H9 (cell line): ENCODE results near the gene MGAT5B. TPM values are rescaled to one million over a fixed set of nuclear protein-coding genes. Genes with fewer than 3 reads are reported as not detected.

Source experiments
- DNase-seq: peaks from one replicate; pipeline ENCODE4 v3.0.0-alpha.2; 2017
- H2AFZ ChIP-seq: one replicate; pipeline ENCODE4 v1.6.1; 2013; ENCODE audit warnings: mild to moderate bottlenecking, low read length, control low read depth, moderate library complexity
- H2AK5ac ChIP-seq: 2 replicates; pipeline ENCODE4 v1.6.1; 2013; ENCODE audit warnings: low read length, control low read depth, mixed read lengths; ENCODE audit not compliant: insufficient read length
- H2BK120ac ChIP-seq: one replicate; pipeline ENCODE4 v1.6.1; 2013; ENCODE audit warnings: low read depth, mild to moderate bottlenecking, low read length, control low read depth, inconsistent platforms; ENCODE audit not compliant: poor library complexity, severe bottlenecking
- H2BK12ac ChIP-seq: 2 replicates; pipeline ENCODE4 v1.6.1; 2013; ENCODE audit warnings: low read length, control low read depth, mixed read lengths, low read depth; ENCODE audit not compliant: insufficient read length
- H2BK15ac ChIP-seq: 2 replicates; pipeline ENCODE4 v1.6.1; 2013; ENCODE audit warnings: low read depth, low read length, control low read depth
- H2BK20ac ChIP-seq: one replicate; pipeline ENCODE4 v1.6.1; 2013; ENCODE audit warnings: low read depth, mild to moderate bottlenecking, low read length, control low read depth, inconsistent platforms; ENCODE audit not compliant: poor library complexity, severe bottlenecking
- H2BK5ac ChIP-seq: 2 replicates; pipeline ENCODE4 v1.6.1; 2013; ENCODE audit warnings: low read length, control low read depth, mixed read lengths; ENCODE audit not compliant: insufficient read length
- H3K14ac ChIP-seq: 2 replicates; pipeline ENCODE4 v1.6.1; 2013; ENCODE audit warnings: low read length, control low read depth; ENCODE audit not compliant: insufficient read depth
- H3K18ac ChIP-seq: 2 replicates; pipeline ENCODE4 v1.6.1; 2013; ENCODE audit warnings: low read depth, mild to moderate bottlenecking, mixed read lengths, low read length, control low read depth; ENCODE audit not compliant: insufficient read length
- H3K23ac ChIP-seq: 2 replicates; pipeline ENCODE4 v1.6.1; 2013; ENCODE audit warnings: low read length, control low read depth, mixed read lengths, low read depth; ENCODE audit not compliant: insufficient read length
- H3K23me2 ChIP-seq: 2 replicates; pipeline ENCODE4 v1.6.1; 2013; ENCODE audit warnings: low read depth, mild to moderate bottlenecking, mixed read lengths, low read length, control low read depth; ENCODE audit not compliant: insufficient read length, poor library complexity, severe bottlenecking
- H3K27ac ChIP-seq: 2 replicates; pipeline ENCODE4 v1.5.1; 2013; ENCODE audit warnings: low read length, control low read depth, mixed read lengths, low read depth; ENCODE audit not compliant: insufficient read length
- H3K27me3 ChIP-seq: 2 replicates; pipeline ENCODE4 v1.6.1; 2013; ENCODE audit warnings: low read length, control low read depth, inconsistent platforms; ENCODE audit not compliant: insufficient read depth
- H3K4ac ChIP-seq: 2 replicates; pipeline ENCODE4 v1.6.1; 2013; ENCODE audit warnings: low read depth, mild to moderate bottlenecking, control low read depth, inconsistent platforms, low read length, moderate library complexity
- H3K4me1 ChIP-seq: 2 replicates; pipeline ENCODE4 v1.6.1; 2013; ENCODE audit warnings: low read length, control low read depth, inconsistent platforms; ENCODE audit not compliant: insufficient read depth
- H3K4me2 ChIP-seq: 2 replicates; pipeline ENCODE4 v1.6.1; 2013; ENCODE audit warnings: low read length, control low read depth, mixed read lengths; ENCODE audit not compliant: insufficient read length, insufficient read depth
- H3K56ac ChIP-seq: 2 replicates; pipeline ENCODE4 v1.6.1; 2013; ENCODE audit warnings: low read depth, mild to moderate bottlenecking, mixed read lengths, low read length, control low read depth; ENCODE audit not compliant: insufficient read length
- H3K79me1 ChIP-seq: 2 replicates; pipeline ENCODE4 v1.6.1; 2013; ENCODE audit warnings: low read depth, mild to moderate bottlenecking, moderate library complexity, low read length, control low read depth, inconsistent platforms; ENCODE audit not compliant: insufficient read depth, poor library complexity, severe bottlenecking
- H3K79me2 ChIP-seq: 2 replicates; pipeline ENCODE4 v1.6.1; 2013; ENCODE audit warnings: low read length, control low read depth, inconsistent platforms; ENCODE audit not compliant: insufficient read depth
- H3K9ac ChIP-seq: 2 replicates; pipeline ENCODE4 v1.6.1; 2013; ENCODE audit warnings: low read length, control low read depth, mixed read lengths; ENCODE audit not compliant: insufficient read length; ENCODE audit errors: extremely low read depth
- H3K9me3 ChIP-seq: one replicate; pipeline ENCODE4 v1.6.1; 2013; ENCODE audit warnings: low read depth, low read length, inconsistent platforms; ENCODE audit not compliant: control insufficient read depth
- H3T11ph ChIP-seq: one replicate; pipeline ENCODE4 v1.6.1; 2013; ENCODE audit warnings: mild to moderate bottlenecking, low read length, control low read depth, inconsistent platforms
- H4K20me1 ChIP-seq: one replicate; pipeline ENCODE4 v1.6.1; 2013; ENCODE audit not compliant: control insufficient read depth, insufficient read length, insufficient read depth
- H4K5ac ChIP-seq: 2 replicates; pipeline ENCODE4 v1.6.1; 2013; ENCODE audit warnings: low read depth, mild to moderate bottlenecking, mixed read lengths, low read length, control low read depth; ENCODE audit not compliant: insufficient read length
- H4K8ac ChIP-seq: replicated peaks from 2 replicates; pipeline ENCODE4 v1.6.1; 2013; ENCODE audit warnings: low read length, control low read depth, mixed read lengths, low read depth; ENCODE audit not compliant: insufficient read length
- H4K91ac ChIP-seq: 2 replicates; pipeline ENCODE4 v1.6.1; 2013; ENCODE audit warnings: low read depth, mild to moderate bottlenecking, moderate library complexity, mixed read lengths, low read length, control low read depth; ENCODE audit not compliant: insufficient read length
- H3K27ac Mint-ChIP-seq, 3 experiments: 2 replicates in 2 of 3; 3 replicates in 1 of 3; pipeline ENCODE4 v1.8.0; 2020 to 2021; ENCODE audit warnings: mixed read lengths in 3 of 3, mild to moderate bottlenecking in 1 of 3, moderate library complexity in 1 of 3
- H3K27me3 Mint-ChIP-seq: 2 replicates; pipeline ENCODE4 v1.8.0; 2021; ENCODE audit warnings: low read depth, mild to moderate bottlenecking, moderate library complexity, mixed read lengths
- H3K36me3 Mint-ChIP-seq, 3 experiments: 2 replicates in 2 of 3; 3 replicates in 1 of 3; pipeline ENCODE4 v1.8.0; 2020 to 2021; ENCODE audit warnings: low read depth in 3 of 3, mixed read lengths in 3 of 3; ENCODE audit not compliant: insufficient read depth in 1 of 3
- H3K4me1 Mint-ChIP-seq, 2 experiments: 2 replicates each; pipeline ENCODE4 v1.8.0; 2020; ENCODE audit warnings: mixed read lengths in 2 of 2
- H3K4me3 Mint-ChIP-seq, 2 experiments: 2 replicates in 1 of 2; 3 replicates in 1 of 2; pipeline ENCODE4 v1.8.0; 2020 to 2021; ENCODE audit warnings: mild to moderate bottlenecking in 2 of 2, mixed read lengths in 2 of 2, moderate library complexity in 1 of 2
- H3K9me3 Mint-ChIP-seq, 2 experiments: 2 replicates in 1 of 2; 3 replicates in 1 of 2; pipeline ENCODE4 v1.8.0; 2020; ENCODE audit warnings: mild to moderate bottlenecking in 2 of 2, mixed read lengths in 2 of 2, moderate library complexity in 1 of 2
- CTCF ChIP-seq: fragments of 200-600 bp; sonication (generic); conservative IDR thresholded peaks from 3 replicates; pipeline ENCODE4 v1.8.0; 2021; ENCODE audit warnings: antibody characterized with exemption, mild to moderate bottlenecking
- WGBS: extraction: QIAGEN DNeasy Blood & Tissue Kit; methylation state at CpG from one replicate; pipeline ENCODE4 v1.1.7; 2013; ENCODE audit warnings: missing lambda C conversion rate, low lambda C conversion rate, mixed read lengths; ENCODE audit not compliant: insufficient read length; ENCODE audit errors: extremely low coverage; 5-methylcytosine and 5-hydroxymethylcytosine counted together
- total RNA-seq: library from RNA; stranded (reverse); gene quantifications from 2 replicates; pipeline ENCODE4 v1.2.1, GENCODE V29; 2021

Gene MGAT5B
- total RNA-seq, 1 experiment from 2014 or later = 4.9 TPM

DNA sequence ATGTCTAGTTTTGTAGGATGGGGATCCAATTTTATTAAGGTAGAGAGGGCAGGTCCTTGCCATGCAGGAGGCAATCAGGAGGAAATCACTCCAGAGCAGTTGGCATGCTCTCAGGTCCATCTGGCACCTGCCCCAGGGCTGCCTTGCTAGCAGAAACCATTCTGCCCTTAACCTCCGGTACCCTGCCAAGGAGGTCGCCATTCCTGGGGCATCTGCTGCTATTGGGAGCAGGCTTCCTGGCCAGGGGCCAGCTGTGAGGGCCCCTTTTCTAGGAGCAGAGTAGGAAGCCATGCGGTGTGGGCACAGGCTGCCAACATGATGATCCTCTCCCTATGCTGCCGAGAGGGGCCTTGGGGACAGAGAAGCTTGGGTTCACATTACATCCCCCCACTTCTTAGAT is 47.6 kb upstream of the MGAT5B start:
- Histone ChIP-seq H3K9me3 (no peaks in the 10 kb centered on the region), H3K18ac (no peak overlapping the region), H4K8ac (no peak overlapping the region), H4K5ac (no peak overlapping the region), H2BK15ac (no peak overlapping the region), H3K56ac (no peak overlapping the region), H3K27me3 (no peaks in the 10 kb centered on the region), H3K23me2 (no peaks in the 10 kb centered on the region), H2BK12ac (no peak overlapping the region), H4K91ac (no peak overlapping the region), H2AK5ac (no peak overlapping the region), H4K20me1 (no peaks in the 10 kb centered on the region), H3K23ac (no peak overlapping the region), H2AFZ (no peak overlapping the region), H3K9ac (no peak overlapping the region), H2BK20ac (no peak overlapping the region), H3K14ac (no peak overlapping the region), H2BK5ac (no peak overlapping the region), H3T11ph (no peak overlapping the region), H3K27ac (no peak overlapping the region), H3K4me1 (no peaks in the 10 kb centered on the region; the same call in 1 of the 2 replicates), H3K4ac (no peak overlapping the region), H3K4me2 (no peak overlapping the region), H2BK120ac (no peak overlapping the region), H3K79me2 (no peaks in the 10 kb centered on the region), H3K79me1 (no peaks in the 10 kb centered on the region)
- TF ChIP-seq CTCF = no peak
- no CpG with 5 or more reads among the region's 4 CpGs for WGBS
- Mint-ChIP-seq H3K4me3 (no peak overlapping the region), H3K27ac (no peak overlapping the region), H3K27me3 (peaks cover 7% of the 10 kb centered on the region; the same call in 1 of the 2 replicates), H3K36me3 (no peaks in the 10 kb centered on the region), H3K4me1 (peaks cover 7 to 15% of the 10 kb centered on the region in 2 experiments), H3K9me3 (no peaks in the 10 kb centered on the region)
- DNase-seq = no peak
